Neural cell (in vitro differentiated cells): ENCODE results near the gene KREMEN1.

Source experiments
- EP300 ChIP-seq: fragments of 450-650 bp; conservative IDR thresholded peaks from 2 replicates; pipeline ENCODE4 v1.6.1; 2014; ENCODE audit warnings: antibody characterized with exemption, mild to moderate bottlenecking, moderate library complexity; ENCODE audit not compliant: poor library complexity, severe bottlenecking
- EZH2 ChIP-seq: fragments of 200-600, 300-800 bp; shearing (Covaris generic), sonication (generic); IDR thresholded peaks from 2 replicates; pipeline ENCODE4 v1.6.1; 2014; ENCODE audit warnings: antibody characterized with exemption, low read length, borderline replicate concordance, mild to moderate bottlenecking; ENCODE audit not compliant: insufficient read depth, poor library complexity, severe bottlenecking
- MXI1 ChIP-seq: fragments of 450-650 bp; conservative IDR thresholded peaks from 2 replicates; pipeline ENCODE4 v1.6.1; 2014; ENCODE audit warnings: antibody characterized with exemption, mild to moderate bottlenecking; ENCODE audit not compliant: poor library complexity, severe bottlenecking
- POLR2AphosphoS5 ChIP-seq: IDR thresholded peaks from 2 replicates; pipeline ENCODE4 v1.6.1; 2012
- RAD21 ChIP-seq: fragments of 450-650 bp; conservative IDR thresholded peaks from 2 replicates; pipeline ENCODE4 v1.6.1; 2014; ENCODE audit warnings: antibody characterized with exemption, mild to moderate bottlenecking, moderate library complexity
- TAF1 ChIP-seq: IDR thresholded peaks from 2 replicates; pipeline ENCODE4 v1.6.1; 2012; ENCODE audit warnings: low read depth
- TF ChIP-seq, protein P1 (sequence below): fragments of 450-650 bp; IDR thresholded peaks from 2 replicates; pipeline ENCODE4 v1.5.1; 2014; ENCODE audit warnings: antibody characterized with exemption, mild to moderate bottlenecking, moderate library complexity; ENCODE audit not compliant: poor library complexity, severe bottlenecking
- TF ChIP-seq, protein P2 (sequence below): IDR thresholded peaks from 2 replicates; pipeline ENCODE4 v1.6.1; 2012; ENCODE audit warnings: borderline replicate concordance

DNA sequence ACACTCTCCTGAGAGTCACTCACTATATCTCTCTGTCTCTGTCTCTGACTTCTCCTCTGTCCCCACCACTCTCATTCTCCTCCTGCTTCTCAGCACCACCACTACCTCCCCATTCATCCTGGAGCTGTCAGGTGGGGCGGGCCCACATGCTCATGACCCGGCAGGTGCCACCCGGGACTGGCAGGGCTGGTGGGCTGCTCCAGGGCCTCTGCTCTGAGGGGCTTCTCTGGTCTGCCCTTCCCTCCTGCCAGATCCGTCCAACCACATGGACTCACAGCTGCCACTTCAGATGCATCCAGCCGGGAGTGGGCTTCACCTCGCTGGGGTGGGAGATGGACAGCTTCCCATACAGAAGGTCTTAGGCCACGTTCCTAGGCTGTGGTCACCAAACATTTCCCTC lies 128.1 kb downstream of the KREMEN1 start:
- no peak for TF ChIP-seq EP300
- TF ChIP-seq, protein P1, sequence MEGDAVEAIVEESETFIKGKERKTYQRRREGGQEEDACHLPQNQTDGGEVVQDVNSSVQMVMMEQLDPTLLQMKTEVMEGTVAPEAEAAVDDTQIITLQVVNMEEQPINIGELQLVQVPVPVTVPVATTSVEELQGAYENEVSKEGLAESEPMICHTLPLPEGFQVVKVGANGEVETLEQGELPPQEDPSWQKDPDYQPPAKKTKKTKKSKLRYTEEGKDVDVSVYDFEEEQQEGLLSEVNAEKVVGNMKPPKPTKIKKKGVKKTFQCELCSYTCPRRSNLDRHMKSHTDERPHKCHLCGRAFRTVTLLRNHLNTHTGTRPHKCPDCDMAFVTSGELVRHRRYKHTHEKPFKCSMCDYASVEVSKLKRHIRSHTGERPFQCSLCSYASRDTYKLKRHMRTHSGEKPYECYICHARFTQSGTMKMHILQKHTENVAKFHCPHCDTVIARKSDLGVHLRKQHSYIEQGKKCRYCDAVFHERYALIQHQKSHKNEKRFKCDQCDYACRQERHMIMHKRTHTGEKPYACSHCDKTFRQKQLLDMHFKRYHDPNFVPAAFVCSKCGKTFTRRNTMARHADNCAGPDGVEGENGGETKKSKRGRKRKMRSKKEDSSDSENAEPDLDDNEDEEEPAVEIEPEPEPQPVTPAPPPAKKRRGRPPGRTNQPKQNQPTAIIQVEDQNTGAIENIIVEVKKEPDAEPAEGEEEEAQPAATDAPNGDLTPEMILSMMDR: no peak
- no peak for TF ChIP-seq EZH2
- TF ChIP-seq RAD21: no peak
- TF ChIP-seq, protein P2, sequence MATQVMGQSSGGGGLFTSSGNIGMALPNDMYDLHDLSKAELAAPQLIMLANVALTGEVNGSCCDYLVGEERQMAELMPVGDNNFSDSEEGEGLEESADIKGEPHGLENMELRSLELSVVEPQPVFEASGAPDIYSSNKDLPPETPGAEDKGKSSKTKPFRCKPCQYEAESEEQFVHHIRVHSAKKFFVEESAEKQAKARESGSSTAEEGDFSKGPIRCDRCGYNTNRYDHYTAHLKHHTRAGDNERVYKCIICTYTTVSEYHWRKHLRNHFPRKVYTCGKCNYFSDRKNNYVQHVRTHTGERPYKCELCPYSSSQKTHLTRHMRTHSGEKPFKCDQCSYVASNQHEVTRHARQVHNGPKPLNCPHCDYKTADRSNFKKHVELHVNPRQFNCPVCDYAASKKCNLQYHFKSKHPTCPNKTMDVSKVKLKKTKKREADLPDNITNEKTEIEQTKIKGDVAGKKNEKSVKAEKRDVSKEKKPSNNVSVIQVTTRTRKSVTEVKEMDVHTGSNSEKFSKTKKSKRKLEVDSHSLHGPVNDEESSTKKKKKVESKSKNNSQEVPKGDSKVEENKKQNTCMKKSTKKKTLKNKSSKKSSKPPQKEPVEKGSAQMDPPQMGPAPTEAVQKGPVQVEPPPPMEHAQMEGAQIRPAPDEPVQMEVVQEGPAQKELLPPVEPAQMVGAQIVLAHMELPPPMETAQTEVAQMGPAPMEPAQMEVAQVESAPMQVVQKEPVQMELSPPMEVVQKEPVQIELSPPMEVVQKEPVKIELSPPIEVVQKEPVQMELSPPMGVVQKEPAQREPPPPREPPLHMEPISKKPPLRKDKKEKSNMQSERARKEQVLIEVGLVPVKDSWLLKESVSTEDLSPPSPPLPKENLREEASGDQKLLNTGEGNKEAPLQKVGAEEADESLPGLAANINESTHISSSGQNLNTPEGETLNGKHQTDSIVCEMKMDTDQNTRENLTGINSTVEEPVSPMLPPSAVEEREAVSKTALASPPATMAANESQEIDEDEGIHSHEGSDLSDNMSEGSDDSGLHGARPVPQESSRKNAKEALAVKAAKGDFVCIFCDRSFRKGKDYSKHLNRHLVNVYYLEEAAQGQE: no peak
- no peak for TF ChIP-seq MXI1
- no peak for TF ChIP-seq TAF1
- no peak for TF ChIP-seq POLR2AphosphoS5
